ENCODE results near the gene LAGE3.

Gene LAGE3

DNA sequence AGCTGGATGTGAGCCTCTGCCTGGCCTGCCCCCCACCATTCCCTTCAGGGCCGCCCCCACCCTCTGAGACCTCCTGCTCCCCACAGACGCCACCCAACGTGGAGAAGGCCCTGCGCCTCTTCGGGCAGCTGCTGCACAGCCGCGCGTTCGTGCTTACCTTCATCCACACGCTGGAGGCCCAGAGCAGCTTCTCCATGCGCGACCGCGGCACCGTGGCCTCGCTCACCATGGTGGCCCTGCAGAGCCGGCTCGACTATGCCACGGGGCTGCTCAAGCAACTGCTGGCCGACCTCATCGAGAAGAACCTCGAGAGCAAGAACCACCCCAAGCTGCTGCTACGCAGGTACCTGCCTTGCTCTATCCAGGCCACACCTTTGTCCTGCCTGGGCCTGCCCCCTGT lies 10.9 kb downstream of the LAGE3 start:
- Histone ChIP-seq H3K4me1 (ENCODE audit: control insufficient read depth, insufficient read depth, low read length) (no peaks in the 10 kb centered on the region), H3K4me3 (ENCODE audit: low read depth, low read length) (no peak overlapping the region), H3K27ac (ENCODE audit: extremely low read depth, low read depth, low read length) (no peak overlapping the region), H3K36me3 (ENCODE audit: control insufficient read depth in 2 of 2, insufficient read depth in 1 of 2, low read length in 2 of 2) (peaks cover 0 to 91% of the 10 kb centered on the region in 2 experiments; a peak in 1 of 3 replicates), H3K9me3 (ENCODE audit: control insufficient read depth, insufficient read depth, low read depth, low read length) (no peaks in the 10 kb centered on the region)
- POLR2A ChIA-PET: interaction anchor here (0.6 to 1.5 kb wide), 3 partner anchors 9 to 51 kb away, joined by 3 to 4 read pairs (median 3); partner anchors contain the start of gene SLC10A3
- no peak for TF ChIP-seq ZNF140 (tag by site-specific recombination; IDR thresholded peaks at IDR 0.05)
- no peak for TF ChIP-seq SCRT1 (tag by site-specific recombination; IDR thresholded peaks at IDR 0.05; ENCODE audit: borderline replicate concordance)
- CTCF ChIA-PET: interaction anchor here (0.5 to 0.6 kb wide), 2 partner anchors 49 to 523 kb away, joined by 4 to 5 read pairs; no protein-coding TSS in a partner anchor

DNA sequence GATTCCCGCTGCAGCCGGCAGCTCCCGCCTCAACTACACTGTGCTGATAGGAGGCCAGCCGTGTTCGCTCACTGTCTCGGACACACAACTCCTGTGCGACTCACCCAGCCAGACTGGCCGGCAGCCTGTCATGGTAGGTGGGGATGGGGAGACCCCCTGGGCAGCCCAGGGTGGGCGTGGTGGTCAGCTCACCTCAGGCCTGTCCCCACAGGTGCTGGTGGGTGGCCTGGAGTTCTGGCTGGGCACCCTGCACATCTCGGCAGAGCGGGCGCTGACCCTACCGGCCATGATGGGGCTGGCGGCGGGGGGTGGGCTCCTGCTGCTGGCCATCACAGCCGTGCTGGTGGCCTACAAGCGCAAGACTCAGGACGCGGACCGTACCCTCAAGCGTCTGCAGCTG lies 11.5 kb downstream of the LAGE3 start:
- Histone ChIP-seq H3K4me1 (ENCODE audit: control insufficient read depth, insufficient read depth, low read length) (no peaks in the 10 kb centered on the region), H3K9me3 (ENCODE audit: control insufficient read depth, insufficient read depth, low read depth, low read length) (no peaks in the 10 kb centered on the region), H3K4me3 (ENCODE audit: low read depth, low read length) (no peak overlapping the region), H3K27ac (ENCODE audit: extremely low read depth, low read depth, low read length) (no peak overlapping the region), H3K36me3 (ENCODE audit: control insufficient read depth in 2 of 2, insufficient read depth in 1 of 2, low read length in 2 of 2) (peaks cover 0 to 97% of the 10 kb centered on the region in 2 experiments; a peak in 1 of 3 replicates)
- TF ChIP-seq ZNF530 (tag by site-specific recombination; IDR thresholded peaks at IDR 0.05; ENCODE audit: low read depth) (no peak), ZBTB21 (tag by site-specific recombination; IDR thresholded peaks at IDR 0.05) (no peak), ZBTB17 (tag by site-specific recombination; IDR thresholded peaks at IDR 0.05) (no peak), TCF7L2 (IDR thresholded peaks at IDR 0.05; ENCODE audit: borderline replicate concordance, low read depth, low read length) (no peak), OSR2 (tag by site-specific recombination; IDR thresholded peaks at IDR 0.05) (no peak), ZNF24 (tag by site-specific recombination; IDR thresholded peaks at IDR 0.05) (no peak), ZNF596 (tag by site-specific recombination; IDR thresholded peaks at IDR 0.05) (no peak), ZXDB (tag by site-specific recombination; IDR thresholded peaks at IDR 0.05) (no peak), ZNF654 (tag by site-specific recombination; IDR thresholded peaks at IDR 0.05; ENCODE audit: low read depth) (no peak)
- TF ChIP-seq, protein P1, sequence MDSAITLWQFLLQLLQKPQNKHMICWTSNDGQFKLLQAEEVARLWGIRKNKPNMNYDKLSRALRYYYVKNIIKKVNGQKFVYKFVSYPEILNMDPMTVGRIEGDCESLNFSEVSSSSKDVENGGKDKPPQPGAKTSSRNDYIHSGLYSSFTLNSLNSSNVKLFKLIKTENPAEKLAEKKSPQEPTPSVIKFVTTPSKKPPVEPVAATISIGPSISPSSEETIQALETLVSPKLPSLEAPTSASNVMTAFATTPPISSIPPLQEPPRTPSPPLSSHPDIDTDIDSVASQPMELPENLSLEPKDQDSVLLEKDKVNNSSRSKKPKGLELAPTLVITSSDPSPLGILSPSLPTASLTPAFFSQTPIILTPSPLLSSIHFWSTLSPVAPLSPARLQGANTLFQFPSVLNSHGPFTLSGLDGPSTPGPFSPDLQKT (IDR thresholded peaks at IDR 0.05; ENCODE audit: borderline replicate concordance, low read depth, low read length): no peak
- POLR2A ChIA-PET: interaction anchor here (1.5 kb wide), 1 partner anchor 8 kb away, joined by 4 read pairs; no protein-coding TSS in a partner anchor
- CTCF ChIA-PET: interaction anchor here (0.5 kb wide), 1 partner anchor 522 kb away, joined by 4 read pairs; no protein-coding TSS in a partner anchor

DNA sequence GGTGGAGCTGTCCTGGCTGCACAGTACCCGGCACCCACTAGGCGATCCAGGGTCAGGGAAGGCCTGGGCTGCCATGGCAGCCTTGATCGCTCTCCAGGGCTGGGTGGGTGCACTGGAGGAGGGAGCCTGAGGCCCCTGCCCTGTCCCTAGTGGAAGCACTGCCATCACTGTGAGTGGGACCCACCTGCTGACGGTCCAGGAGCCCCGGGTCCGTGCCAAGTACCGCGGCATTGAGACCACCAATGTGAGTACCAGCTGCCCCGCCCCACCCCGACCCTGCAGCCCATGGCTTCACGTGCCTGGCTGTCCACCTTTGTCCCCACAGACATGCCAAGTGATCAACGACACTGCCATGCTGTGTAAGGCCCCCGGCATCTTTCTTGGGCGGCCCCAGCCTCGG lies 12.2 kb downstream of the LAGE3 start:
- no peak for TF ChIP-seq ZNF416 (tag by site-specific recombination; IDR thresholded peaks at IDR 0.05)
- ChIA-PET CTCF (no interaction called here), POLR2A (interaction anchor here (0.6 kb wide), 1 partner anchor 24 kb away, joined by 3 read pairs; no protein-coding TSS in a partner anchor)
- H3K4me1 ChIP-seq (ENCODE audit: control insufficient read depth, insufficient read depth, low read length): no peaks in the 10 kb centered on the region
- no peak overlapping the region for H3K4me3 ChIP-seq (ENCODE audit: low read depth, low read length)
- no peak overlapping the region for H3K27ac ChIP-seq (ENCODE audit: extremely low read depth, low read depth, low read length)
- H3K36me3 ChIP-seq (ENCODE audit: control insufficient read depth in 2 of 2, insufficient read depth in 1 of 2, low read length in 2 of 2): peaks cover 0 to 97% of the 10 kb centered on the region in 2 experiments; a peak in 1 of 3 replicates
- no peaks in the 10 kb centered on the region for H3K9me3 ChIP-seq (ENCODE audit: control insufficient read depth, insufficient read depth, low read depth, low read length)

DNA sequence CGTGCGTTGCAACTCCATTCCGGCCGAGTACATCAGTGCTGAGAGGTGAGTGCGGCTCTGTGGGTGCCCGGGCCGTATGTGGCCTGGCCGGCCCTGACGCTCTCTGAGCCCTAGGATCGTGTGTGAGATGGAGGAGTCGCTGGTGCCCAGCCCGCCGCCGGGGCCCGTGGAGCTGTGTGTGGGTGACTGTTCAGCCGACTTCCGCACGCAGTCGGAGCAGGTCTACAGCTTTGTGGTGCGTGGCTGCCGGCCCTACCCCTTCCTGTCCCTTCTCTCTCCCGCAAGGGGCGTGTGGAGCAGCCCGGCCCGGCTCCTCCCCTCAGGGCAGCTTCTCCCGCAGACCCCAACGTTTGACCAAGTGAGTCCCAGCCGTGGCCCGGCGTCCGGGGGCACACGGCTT lies 13.0 kb downstream of the LAGE3 start:
- ChIA-PET POLR2A (interaction anchor here (0.9 kb wide), 1 partner anchor 13 kb away, joined by 4 read pairs; no protein-coding TSS in a partner anchor), CTCF (no interaction called here)
- Histone ChIP-seq H3K4me3 (ENCODE audit: low read depth, low read length) (no peak overlapping the region), H3K36me3 (ENCODE audit: control insufficient read depth in 2 of 2, insufficient read depth in 1 of 2, low read length in 2 of 2) (peaks cover 0 to 97% of the 10 kb centered on the region in 2 experiments; a peak in 1 of 3 replicates), H3K27ac (ENCODE audit: extremely low read depth, low read depth, low read length) (no peak overlapping the region), H3K9me3 (ENCODE audit: control insufficient read depth, insufficient read depth, low read depth, low read length) (no peaks in the 10 kb centered on the region), H3K4me1 (ENCODE audit: control insufficient read depth, insufficient read depth, low read length) (no peaks in the 10 kb centered on the region)
- TF ChIP-seq ZNF155 (tag by site-specific recombination; IDR thresholded peaks at IDR 0.05): no peak
- TF ChIP-seq ZNF394 (tag by site-specific recombination; IDR thresholded peaks at IDR 0.05; ENCODE audit: borderline replicate concordance): no peak
- no peak for TF ChIP-seq ZNF423 (tag by site-specific recombination; IDR thresholded peaks at IDR 0.05)
- TF ChIP-seq, protein P2, sequence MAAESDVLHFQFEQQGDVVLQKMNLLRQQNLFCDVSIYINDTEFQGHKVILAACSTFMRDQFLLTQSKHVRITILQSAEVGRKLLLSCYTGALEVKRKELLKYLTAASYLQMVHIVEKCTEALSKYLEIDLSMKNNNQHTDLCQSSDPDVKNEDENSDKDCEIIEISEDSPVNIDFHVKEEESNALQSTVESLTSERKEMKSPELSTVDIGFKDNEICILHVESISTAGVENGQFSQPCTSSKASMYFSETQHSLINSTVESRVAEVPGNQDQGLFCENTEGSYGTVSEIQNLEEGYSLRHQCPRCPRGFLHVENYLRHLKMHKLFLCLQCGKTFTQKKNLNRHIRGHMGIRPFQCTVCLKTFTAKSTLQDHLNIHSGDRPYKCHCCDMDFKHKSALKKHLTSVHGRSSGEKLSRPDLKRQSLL (tag by site-specific recombination; IDR thresholded peaks at IDR 0.05): no peak
- TF ChIP-seq ZNF416 (tag by site-specific recombination; IDR thresholded peaks at IDR 0.05): no peak
- TF ChIP-seq ZNF202 (tag by site-specific recombination; IDR thresholded peaks at IDR 0.05; ENCODE audit: borderline replicate concordance): no peak

All from HEK293 (cell line).